Mesendoderm (in vitro differentiated cells): Measurements from ENCODE around the gene RALY.

Experiments used
- DNase-seq: peaks from one replicate; pipeline ENCODE4 v3.0.0; 2013
- H2AK5ac ChIP-seq: 2 replicates; pipeline ENCODE4 v1.6.1; 2013; ENCODE audit warnings: low read length, inconsistent platforms
- H2BK120ac ChIP-seq: 2 replicates; pipeline ENCODE4 v1.6.1; 2013; ENCODE audit warnings: low read depth, mild to moderate bottlenecking, low read length, moderate library complexity, mixed read lengths
- H2BK15ac ChIP-seq: replicated peaks from 2 replicates; pipeline ENCODE4 v1.6.1; 2013; ENCODE audit warnings: low read depth, mild to moderate bottlenecking, moderate library complexity
- H2BK5ac ChIP-seq: 2 replicates; pipeline ENCODE4 v1.6.1; 2013; ENCODE audit warnings: low read length, inconsistent platforms
- H3K18ac ChIP-seq: 2 replicates; pipeline ENCODE4 v1.6.1; 2013; ENCODE audit warnings: mild to moderate bottlenecking, low read length, mixed read lengths
- H3K23ac ChIP-seq: one replicate; pipeline ENCODE4 v1.6.1; 2013; ENCODE audit warnings: low read length
- H3K27ac ChIP-seq: 2 replicates; pipeline ENCODE4 v1.5.1; 2013; ENCODE audit warnings: low read depth, mild to moderate bottlenecking, inconsistent platforms, low read length, moderate library complexity
- H3K27me3 ChIP-seq: 2 replicates; pipeline ENCODE4 v1.6.1; 2013; ENCODE audit warnings: low read length, control low read depth, mild to moderate bottlenecking, inconsistent platforms; ENCODE audit not compliant: insufficient read depth, poor library complexity
- H3K36me3 ChIP-seq: 2 replicates; pipeline ENCODE4 v1.6.1; 2013; ENCODE audit warnings: low read length, inconsistent platforms; ENCODE audit not compliant: control insufficient read depth, insufficient read depth
- H3K4ac ChIP-seq: one replicate; pipeline ENCODE4 v1.6.1; 2013; ENCODE audit warnings: low read depth, mild to moderate bottlenecking, low read length, moderate library complexity
- H3K4me1 ChIP-seq: 2 replicates; pipeline ENCODE4 v1.6.1; 2013; ENCODE audit warnings: low read depth, low read length, inconsistent platforms; ENCODE audit not compliant: control insufficient read depth
- H3K4me2 ChIP-seq: 2 replicates; pipeline ENCODE4 v1.6.1; 2013; ENCODE audit warnings: low read length
- H3K4me3 ChIP-seq: 2 replicates; pipeline ENCODE4 v1.5.1; 2013; ENCODE audit warnings: mild to moderate bottlenecking, low read length
- H3K56ac ChIP-seq: one replicate; pipeline ENCODE4 v1.6.1; 2013; ENCODE audit warnings: low read length
- H3K79me1 ChIP-seq: 2 replicates; pipeline ENCODE4 v1.6.1; 2013; ENCODE audit warnings: low read length, inconsistent platforms
- H3K79me2 ChIP-seq: 2 replicates; pipeline ENCODE4 v1.6.1; 2013; ENCODE audit warnings: mild to moderate bottlenecking, low read length; ENCODE audit not compliant: control insufficient read depth, insufficient read depth
- H3K9ac ChIP-seq: 2 replicates; pipeline ENCODE4 v1.6.1; 2013; ENCODE audit warnings: low read length, inconsistent platforms
- H4K5ac ChIP-seq: one replicate; pipeline ENCODE4 v1.6.1; 2013; ENCODE audit warnings: low read length
- H4K8ac ChIP-seq: one replicate; pipeline ENCODE4 v1.6.1; 2013; ENCODE audit warnings: low read depth, mild to moderate bottlenecking, control low read depth, low read length, moderate library complexity
- WGBS: extraction: QIAGEN DNeasy Blood & Tissue Kit; methylation state at CpG from one replicate; pipeline ENCODE4 v1.1.7; 2013; ENCODE audit warnings: low lambda C conversion rate, missing lambda C conversion rate; ENCODE audit not compliant: insufficient coverage; ENCODE audit errors: extremely low coverage; 5-methylcytosine and 5-hydroxymethylcytosine counted together

Gene RALY

GRCh38 chr20:34111702-34112599 lies 118.2 kb downstream of the RALY start, which contains the start of gene EIF2S2:
EIF2S2 (minus strand) TSS chr20:34112243; CDS start chr20:34112110, 133 bp downstream.
- H3K4me3 ChIP-seq, result peak within 1 kb of the TSS; percentile 78
- H3K4ac ChIP-seq, result peak within 1 kb of the TSS; percentile 93
- H2BK5ac ChIP-seq, result peak within 1 kb of the TSS; percentile 89
- peaks cover 3% of the 10 kb centered on the region for H3K4me1 ChIP-seq
- peak within 1 kb of the TSS; percentile 82 for H3K4me2 ChIP-seq
- peaks cover 2% of the 10 kb centered on the region for H3K79me1 ChIP-seq
- H3K23ac ChIP-seq, result peak within 1 kb of the TSS; percentile 17
- WGBS, result no CpG with 5 or more reads among the region's 81 CpGs
- H3K27ac ChIP-seq, result peak within 1 kb of the TSS; percentile 90
- H3K79me2 ChIP-seq, result peaks cover 48% of the 10 kb centered on the region
- H3K36me3 ChIP-seq, result no peaks in the 10 kb centered on the region
- H3K27me3 ChIP-seq, result no peaks in the 10 kb centered on the region
- peak within 1 kb of the TSS; percentile 81 for H2AK5ac ChIP-seq
- no peak within 1 kb of the TSS for H2BK15ac ChIP-seq
- H3K56ac ChIP-seq, result peak within 1 kb of the TSS; percentile 96
- peak within 1 kb of the TSS; percentile 98 for H3K9ac ChIP-seq
- H2BK120ac ChIP-seq, result peak within 1 kb of the TSS; percentile 33
- DNase-seq, result peak; percentile 99
- H4K8ac ChIP-seq, result peak within 1 kb of the TSS; percentile 70
- H3K18ac ChIP-seq, result peak within 1 kb of the TSS; percentile 98
- H4K5ac ChIP-seq, result no peak within 1 kb of the TSS

GRCh38 chr20:34112600-34113101 lies 118.9 kb downstream of the RALY start:
- Histone ChIP-seq H3K4me2 (peak overlapping the region; percentile 82), H2BK15ac (no peak overlapping the region), H3K79me2 (peaks cover 43% of the 10 kb centered on the region), H3K18ac (peak overlapping the region; percentile 41), H3K23ac (no peak overlapping the region), H3K4me1 (peaks cover 3% of the 10 kb centered on the region), H4K5ac (no peak overlapping the region), H3K27me3 (no peaks in the 10 kb centered on the region), H2AK5ac (no peak overlapping the region), H3K79me1 (no peaks in the 10 kb centered on the region), H3K27ac (peak overlapping the region; percentile 64), H2BK5ac (no peak overlapping the region), H3K56ac (peak overlapping the region; percentile 88), H3K4me3 (peak overlapping the region; percentile 78), H3K36me3 (no peaks in the 10 kb centered on the region), H4K8ac (no peak overlapping the region), H3K4ac (peak overlapping the region; percentile 58), H2BK120ac (no peak overlapping the region), H3K9ac (peak overlapping the region; percentile 91)
- WGBS, result no CpG with 5 or more reads among the region's 18 CpGs
- DNase-seq, result peak; percentile 56

GRCh38 chr20:34114809-34115208 lies 121.1 kb downstream of the RALY start:
- Histone ChIP-seq H3K18ac (no peak overlapping the region), H3K4me2 (no peak overlapping the region), H3K79me2 (peaks cover 21% of the 10 kb centered on the region), H2AK5ac (no peak overlapping the region), H3K79me1 (no peaks in the 10 kb centered on the region), H3K27me3 (no peaks in the 10 kb centered on the region), H3K27ac (no peak overlapping the region), H3K4ac (no peak overlapping the region), H3K4me1 (peaks cover 3% of the 10 kb centered on the region), H3K4me3 (no peak overlapping the region), H3K23ac (no peak overlapping the region), H3K56ac (no peak overlapping the region), H2BK15ac (no peak overlapping the region), H3K36me3 (no peaks in the 10 kb centered on the region), H2BK120ac (no peak overlapping the region), H4K8ac (no peak overlapping the region), H3K9ac (no peak overlapping the region), H2BK5ac (no peak overlapping the region), H4K5ac (no peak overlapping the region)
- WGBS, result no CpG with 5 or more reads among the region's 4 CpGs
- no peak for DNase-seq

- no peak overlapping the region for H2BK15ac ChIP-seq
- no peak overlapping the region for H4K8ac ChIP-seq
- H3K4me2 ChIP-seq, result no peak overlapping the region
- H3K18ac ChIP-seq, result no peak overlapping the region
- H3K4ac ChIP-seq, result no peak overlapping the region
- H3K79me2 ChIP-seq, result peaks cover 17% of the 10 kb centered on the region
- no peak overlapping the region for H2BK5ac ChIP-seq
- H3K27ac ChIP-seq, result no peak overlapping the region
- peaks cover 1% of the 10 kb centered on the region for H3K4me1 ChIP-seq
- H3K56ac ChIP-seq, result no peak overlapping the region
- no peak overlapping the region for H3K23ac ChIP-seq
- no peaks in the 10 kb centered on the region for H3K27me3 ChIP-seq
- DNase-seq, result no peak
- H3K4me3 ChIP-seq, result no peak overlapping the region
- H3K9ac ChIP-seq, result no peak overlapping the region
- H3K36me3 ChIP-seq, result no peaks in the 10 kb centered on the region
- no peaks in the 10 kb centered on the region for H3K79me1 ChIP-seq
- no peak overlapping the region for H2BK120ac ChIP-seq
- no peak overlapping the region for H4K5ac ChIP-seq
- H2AK5ac ChIP-seq, result no peak overlapping the region
Measured at GRCh38 chr20:34115232-34115631, 121.5 kb downstream of the RALY start.

GRCh38 chr20:34120213-34120612 lies 126.5 kb downstream of the RALY start:
- no peak overlapping the region for H3K27ac ChIP-seq
- no peak overlapping the region for H3K23ac ChIP-seq
- H3K27me3 ChIP-seq, result no peaks in the 10 kb centered on the region
- no peak overlapping the region for H2BK15ac ChIP-seq
- no peak overlapping the region for H3K4ac ChIP-seq
- no peak overlapping the region for H3K56ac ChIP-seq
- H3K79me2 ChIP-seq, result no peaks in the 10 kb centered on the region
- no peak overlapping the region for H4K5ac ChIP-seq
- no peaks in the 10 kb centered on the region for H3K36me3 ChIP-seq
- no CpG with 5 or more reads among the region's 2 CpGs for WGBS
- no peak overlapping the region for H2AK5ac ChIP-seq
- no peak overlapping the region for H2BK120ac ChIP-seq
- no peaks in the 10 kb centered on the region for H3K79me1 ChIP-seq
- H3K9ac ChIP-seq, result no peak overlapping the region
- no peak overlapping the region for H3K4me2 ChIP-seq
- H4K8ac ChIP-seq, result no peak overlapping the region
- H3K4me3 ChIP-seq, result no peak overlapping the region
- DNase-seq, result no peak
- H3K18ac ChIP-seq, result no peak overlapping the region
- H2BK5ac ChIP-seq, result no peak overlapping the region
- no peaks in the 10 kb centered on the region for H3K4me1 ChIP-seq
